ENCODE results near the gene STX8.
"Not testable (repeated sequence)": the region's sequence is repeated elsewhere in the genome, so short reads cannot be mapped to it uniquely, and the experiment has no call there.

STX8 gene

DNA sequence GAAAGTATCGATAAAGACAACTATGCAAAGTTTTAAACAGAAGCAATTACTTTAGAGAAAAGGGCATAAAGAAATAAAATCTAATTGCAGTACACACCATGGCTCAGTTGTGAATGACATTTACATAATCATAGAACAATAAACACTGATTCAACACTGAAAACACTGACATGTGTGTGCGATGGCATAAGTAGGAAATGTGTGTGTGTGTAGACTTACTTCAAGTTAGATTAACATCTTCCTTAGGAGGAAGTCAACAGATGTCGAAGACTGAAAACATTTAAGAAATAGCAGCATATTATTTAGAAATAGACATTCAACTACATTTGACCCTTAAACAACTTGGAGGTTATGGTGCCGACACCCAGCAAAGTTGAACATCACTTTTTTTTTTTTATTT, 172.4 kb downstream of the STX8 start:
- H3K9me3 Mint-ChIP-seq, result no peaks in the 10 kb centered on the region
- no peaks in the 10 kb centered on the region for H3K36me3 Mint-ChIP-seq (ENCODE audit: low read depth)
- H3K27ac Mint-ChIP-seq, result no peak overlapping the region
- no peak overlapping the region for H3K4me3 Mint-ChIP-seq
- no peak for DNase-seq (ENCODE audit: low spot score)
- no peaks in the 10 kb centered on the region for H3K4me1 Mint-ChIP-seq (ENCODE audit: low read depth)
- H3K27me3 Mint-ChIP-seq (ENCODE audit: low read depth), result no peaks in the 10 kb centered on the region

DNA sequence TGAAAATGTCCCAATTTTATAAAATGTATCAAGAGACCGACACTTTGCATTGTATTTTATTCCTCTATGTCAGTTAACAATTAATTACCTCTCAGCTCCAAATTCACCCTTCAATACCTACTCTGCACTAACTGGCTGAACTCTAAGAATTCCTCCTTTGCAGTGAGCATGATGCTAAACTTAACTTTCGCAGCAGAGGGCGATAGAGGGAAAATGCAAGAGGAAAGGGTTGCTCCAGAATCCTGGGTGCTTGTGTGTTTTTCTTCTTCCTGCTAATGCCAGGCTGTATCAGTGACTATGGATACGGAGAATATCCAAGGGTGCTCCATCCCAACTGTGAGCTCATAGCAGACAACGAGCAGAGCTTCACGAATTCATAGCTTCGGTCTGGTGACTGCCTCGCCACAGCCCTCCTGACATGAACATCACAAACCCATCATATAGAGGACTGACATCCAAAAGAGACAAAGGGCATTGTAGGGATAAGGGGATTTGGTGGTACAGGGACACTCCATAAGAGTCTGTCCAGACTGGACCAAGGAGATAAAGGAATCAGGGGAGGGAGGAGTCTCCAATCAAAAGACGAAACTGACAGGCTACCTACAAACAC, 172.9 kb downstream of the STX8 start:
- H3K4me3 Mint-ChIP-seq, result no peak overlapping the region
- no peaks in the 10 kb centered on the region for H3K36me3 Mint-ChIP-seq (ENCODE audit: low read depth)
- no peaks in the 10 kb centered on the region for H3K4me1 Mint-ChIP-seq (ENCODE audit: low read depth)
- peak; percentile 5 for DNase-seq (ENCODE audit: low spot score)
- no peak overlapping the region for H3K27ac Mint-ChIP-seq
- no peaks in the 10 kb centered on the region for H3K9me3 Mint-ChIP-seq
- no peaks in the 10 kb centered on the region for H3K27me3 Mint-ChIP-seq (ENCODE audit: low read depth)

- DNase-seq (ENCODE audit: low spot score), result no peak
- no peaks in the 10 kb centered on the region for H3K36me3 Mint-ChIP-seq (ENCODE audit: low read depth)
- H3K4me3 Mint-ChIP-seq, result no peak overlapping the region
- no peaks in the 10 kb centered on the region for H3K4me1 Mint-ChIP-seq (ENCODE audit: low read depth)
- no peaks in the 10 kb centered on the region for H3K9me3 Mint-ChIP-seq
- H3K27me3 Mint-ChIP-seq (ENCODE audit: low read depth), result no peaks in the 10 kb centered on the region
- no peak overlapping the region for H3K27ac Mint-ChIP-seq
These were observed 174.2 kb downstream of the STX8 start for GRCh38 chr17:9401434-9401833.

DNA sequence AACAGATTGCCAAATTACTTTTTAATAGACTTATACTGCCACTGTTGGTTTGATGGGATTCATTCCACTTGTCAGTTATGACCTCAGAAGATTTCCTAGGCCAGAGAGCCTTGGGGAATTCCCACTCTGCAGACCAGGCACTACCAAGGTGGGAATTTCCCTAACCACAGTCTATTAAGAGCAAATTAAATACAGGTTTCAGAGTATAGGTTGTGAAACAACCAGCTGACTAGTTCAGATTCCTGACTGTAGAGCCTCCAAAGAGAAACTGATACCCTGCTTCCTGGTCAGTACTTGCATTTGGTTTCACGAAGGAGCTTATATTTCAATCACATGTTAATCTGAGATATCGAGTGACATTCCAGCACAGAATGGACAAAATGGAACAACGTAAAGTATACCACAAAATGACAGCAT, 186.5 kb downstream of the STX8 start:
- Mint-ChIP-seq H3K27ac (no peak overlapping the region), H3K27me3 (ENCODE audit: low read depth) (no peaks in the 10 kb centered on the region), H3K9me3 (peaks cover 27% of the 10 kb centered on the region), H3K4me1 (ENCODE audit: low read depth) (peaks cover 4% of the 10 kb centered on the region), H3K4me3 (no peak overlapping the region), H3K36me3 (ENCODE audit: low read depth) (peaks cover 8% of the 10 kb centered on the region)
- DNase-seq (ENCODE audit: low spot score), result peak; percentile 9

GRCh38 chr17:9386401-9386800, 189.2 kb downstream of the STX8 start:
- Mint-ChIP-seq H3K4me3 (no peak overlapping the region), H3K27ac (no peak overlapping the region), H3K9me3 (peaks cover 1% of the 10 kb centered on the region), H3K36me3 (ENCODE audit: low read depth) (peaks cover 1% of the 10 kb centered on the region), H3K4me1 (ENCODE audit: low read depth) (peaks cover 4% of the 10 kb centered on the region), H3K27me3 (ENCODE audit: low read depth) (no peaks in the 10 kb centered on the region)
- DNase-seq (ENCODE audit: low spot score), result no peak

DNA sequence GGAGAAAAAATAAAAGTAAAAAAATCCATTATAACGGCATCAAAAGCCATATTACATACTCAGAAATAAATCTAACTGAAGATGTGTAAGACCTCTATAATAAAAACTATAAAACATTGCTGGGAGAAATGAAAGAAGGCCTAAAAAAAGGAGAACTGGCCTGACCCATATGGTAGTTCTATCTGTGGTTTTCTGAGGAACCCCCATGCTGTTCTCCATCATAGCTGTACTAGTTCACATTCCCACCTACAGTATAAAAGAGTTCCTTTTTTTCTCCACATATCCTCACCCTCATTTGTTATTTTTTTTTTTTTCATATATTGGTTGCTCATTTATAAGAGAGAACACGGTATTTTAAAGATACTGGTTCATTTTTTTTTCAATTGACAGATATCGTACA, 191.8 kb downstream of the STX8 start:
- H3K36me3 Mint-ChIP-seq (ENCODE audit: low read depth), result no peaks in the 10 kb centered on the region
- H3K27ac Mint-ChIP-seq, result no peak overlapping the region

GRCh38 chr17:9382626-9383025, 193.0 kb downstream of the STX8 start:
- no peaks in the 10 kb centered on the region for H3K27me3 Mint-ChIP-seq (ENCODE audit: low read depth)
- H3K9me3 Mint-ChIP-seq, result no peaks in the 10 kb centered on the region
- peaks cover 3% of the 10 kb centered on the region for H3K4me1 Mint-ChIP-seq (ENCODE audit: low read depth)
- no peak overlapping the region for H3K27ac Mint-ChIP-seq
- no peak overlapping the region for H3K4me3 Mint-ChIP-seq
- no peak for DNase-seq (ENCODE audit: low spot score)
- H3K36me3 Mint-ChIP-seq (ENCODE audit: low read depth), result peaks cover 7% of the 10 kb centered on the region

More for the DNA sequence above, 191.8 kb downstream of the STX8 start:
- peaks cover under 1% of the 10 kb centered on the region for H3K4me1 Mint-ChIP-seq (ENCODE audit: low read depth)
- no peaks in the 10 kb centered on the region for H3K27me3 Mint-ChIP-seq (ENCODE audit: low read depth)
- no peak for DNase-seq (ENCODE audit: low spot score)
- H3K9me3 Mint-ChIP-seq, result no peaks in the 10 kb centered on the region
- H3K4me3 Mint-ChIP-seq, result no peak overlapping the region

- no peak overlapping the region for H3K27ac Mint-ChIP-seq
- no peaks in the 10 kb centered on the region for H3K9me3 Mint-ChIP-seq
- H3K36me3 Mint-ChIP-seq (ENCODE audit: low read depth), result peaks cover 10% of the 10 kb centered on the region
- peaks cover 3% of the 10 kb centered on the region for H3K4me1 Mint-ChIP-seq (ENCODE audit: low read depth)
- H3K4me3 Mint-ChIP-seq, result no peak overlapping the region
- DNase-seq (ENCODE audit: low spot score), result no peak
- H3K27me3 Mint-ChIP-seq (ENCODE audit: low read depth), result no peaks in the 10 kb centered on the region
These were observed 194.6 kb downstream of the STX8 start for GRCh38 chr17:9381068-9381467.

- no peak overlapping the region for H3K4me3 Mint-ChIP-seq
- peaks cover 13% of the 10 kb centered on the region for H3K36me3 Mint-ChIP-seq (ENCODE audit: low read depth)
- H3K27me3 Mint-ChIP-seq (ENCODE audit: low read depth), result no peaks in the 10 kb centered on the region
- H3K27ac Mint-ChIP-seq, result no peak overlapping the region
- no peaks in the 10 kb centered on the region for H3K9me3 Mint-ChIP-seq
- DNase-seq (ENCODE audit: low spot score), result no peak
- peaks cover 3% of the 10 kb centered on the region for H3K4me1 Mint-ChIP-seq (ENCODE audit: low read depth)
These were observed 195.3 kb downstream of the STX8 start for GRCh38 chr17:9380361-9380760.

GRCh38 chr17:9376177-9376576, 199.4 kb downstream of the STX8 start:
- not testable (repeated sequence) for H3K9me3 Mint-ChIP-seq; H3K27me3 Mint-ChIP-seq (ENCODE audit: low read depth); DNase-seq (ENCODE audit: low spot score); H3K4me3 Mint-ChIP-seq; H3K27ac Mint-ChIP-seq; H3K4me1 Mint-ChIP-seq (ENCODE audit: low read depth)
- H3K36me3 Mint-ChIP-seq (ENCODE audit: low read depth), result peaks cover 13% of the 10 kb centered on the region

GRCh38 chr17:9371019-9371418, 204.6 kb downstream of the STX8 start:
- Mint-ChIP-seq H3K27me3 (ENCODE audit: low read depth) (no peaks in the 10 kb centered on the region), H3K27ac (no peak overlapping the region), H3K4me3 (no peak overlapping the region), H3K9me3 (no peaks in the 10 kb centered on the region), H3K36me3 (ENCODE audit: low read depth) (peaks cover 2% of the 10 kb centered on the region), H3K4me1 (ENCODE audit: low read depth) (no peaks in the 10 kb centered on the region)
- no peak for DNase-seq (ENCODE audit: low spot score)

DNA sequence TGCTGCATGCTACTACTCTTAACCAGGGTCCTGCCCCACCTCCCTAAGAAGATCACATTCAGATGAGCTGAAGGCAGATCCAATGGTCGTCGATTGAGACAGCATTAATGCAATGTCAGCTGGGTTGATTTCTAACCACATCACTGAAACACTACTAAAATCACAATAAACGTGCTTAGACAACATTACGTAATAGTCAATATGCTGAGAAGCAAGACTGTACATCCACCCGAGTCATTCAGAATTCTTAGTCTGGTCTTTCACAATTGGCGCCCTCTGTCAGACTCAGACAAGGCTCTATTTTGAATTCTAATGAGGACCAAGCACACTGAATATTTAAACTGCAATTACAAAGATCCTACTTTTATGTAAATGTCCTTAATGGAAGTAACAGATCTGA, 205.2 kb downstream of the STX8 start:
- no peak for DNase-seq (ENCODE audit: low spot score)
- H3K36me3 Mint-ChIP-seq (ENCODE audit: low read depth), result no peaks in the 10 kb centered on the region

DNA sequence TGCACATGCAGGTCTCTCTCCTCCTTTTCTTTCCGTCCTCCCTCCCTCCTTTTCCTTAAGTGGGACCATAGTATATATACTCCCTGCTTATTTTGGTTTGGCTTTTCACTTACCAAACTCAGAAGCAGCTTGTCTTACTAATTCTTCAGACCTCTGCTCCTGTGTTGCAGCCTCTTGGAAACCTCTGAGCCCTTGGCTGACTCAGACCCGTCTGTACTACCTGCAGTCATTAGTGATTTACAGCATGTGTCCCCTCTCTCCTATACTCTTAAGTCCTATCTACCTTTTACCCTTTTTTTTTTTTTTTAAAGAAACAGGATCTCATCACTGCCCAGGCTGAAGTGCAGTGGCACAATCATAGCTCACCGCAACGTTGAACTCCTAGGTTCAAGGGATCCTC, 207.0 kb downstream of the STX8 start:
- H3K9me3 Mint-ChIP-seq, result no peaks in the 10 kb centered on the region
- no peaks in the 10 kb centered on the region for H3K27me3 Mint-ChIP-seq (ENCODE audit: low read depth)
- H3K36me3 Mint-ChIP-seq (ENCODE audit: low read depth), result no peaks in the 10 kb centered on the region
- no peaks in the 10 kb centered on the region for H3K4me1 Mint-ChIP-seq (ENCODE audit: low read depth)
- no peak for DNase-seq (ENCODE audit: low spot score)
- H3K27ac Mint-ChIP-seq, result no peak overlapping the region
- H3K4me3 Mint-ChIP-seq, result no peak overlapping the region

More for the DNA sequence above, 205.2 kb downstream of the STX8 start:
- H3K4me3 Mint-ChIP-seq, result no peak overlapping the region
- no peak overlapping the region for H3K27ac Mint-ChIP-seq
- no peaks in the 10 kb centered on the region for H3K4me1 Mint-ChIP-seq (ENCODE audit: low read depth)
- no peaks in the 10 kb centered on the region for H3K27me3 Mint-ChIP-seq (ENCODE audit: low read depth)
- H3K9me3 Mint-ChIP-seq, result no peaks in the 10 kb centered on the region

- Mint-ChIP-seq H3K27me3 (ENCODE audit: low read depth) (no peaks in the 10 kb centered on the region), H3K36me3 (ENCODE audit: low read depth) (no peaks in the 10 kb centered on the region), H3K4me1 (ENCODE audit: low read depth) (no peaks in the 10 kb centered on the region), H3K9me3 (no peaks in the 10 kb centered on the region), H3K27ac (no peak overlapping the region), H3K4me3 (no peak overlapping the region)
- DNase-seq (ENCODE audit: low spot score), result no peak
These were observed 208.5 kb downstream of the STX8 start for GRCh38 chr17:9367156-9367555.

GRCh38 chr17:9364837-9365430, 210.7 kb downstream of the STX8 start:
- Mint-ChIP-seq H3K27me3 (ENCODE audit: low read depth) (no peaks in the 10 kb centered on the region), H3K9me3 (no peaks in the 10 kb centered on the region), H3K4me3 (no peak overlapping the region), H3K27ac (no peak overlapping the region), H3K36me3 (ENCODE audit: low read depth) (no peaks in the 10 kb centered on the region), H3K4me1 (ENCODE audit: low read depth) (no peaks in the 10 kb centered on the region)
- DNase-seq (ENCODE audit: low spot score), result no peak
